Activated naive CD4-positive, alpha-beta T cell treated with anti-CD3 and anti-CD28 coated beads for 36 hours (primary cell): ENCODE results near the gene BEST4. TPM values are rescaled to one million over a fixed set of nuclear protein-coding genes. Genes with fewer than 3 reads are reported as not detected.

Experiments
- CTCF ChIA-PET: fragments of 350-600 bp; sonication (Branson Sonifier 250); formaldehyde crosslinking; loops from one replicate; lab custom pipeline; 2021; ENCODE audit warnings: antibody characterized with exemption; lab: Charles Lee
- DNase-seq: peaks from one replicate; pipeline ENCODE4 v3.0.0-alpha.2; 2020
- H3K27ac Mint-ChIP-seq: one replicate; pipeline ENCODE4 v1.8.0; 2021; ENCODE audit warnings: mild to moderate bottlenecking, mixed read lengths
- H3K27me3 Mint-ChIP-seq: one replicate; pipeline ENCODE4 v1.8.0; 2021; ENCODE audit warnings: low read depth, mixed read lengths
- H3K36me3 Mint-ChIP-seq: one replicate; pipeline ENCODE4 v1.8.0; 2021; ENCODE audit warnings: low read depth, mixed read lengths
- H3K4me1 Mint-ChIP-seq: one replicate; pipeline ENCODE4 v1.8.0; 2021; ENCODE audit warnings: low read depth, mixed read lengths
- H3K4me3 Mint-ChIP-seq: one replicate; pipeline ENCODE4 v1.8.0; 2021; ENCODE audit warnings: mild to moderate bottlenecking, moderate library complexity, mixed read lengths
- H3K9me3 Mint-ChIP-seq: one replicate; pipeline ENCODE4 v1.8.0; 2021; ENCODE audit warnings: mixed read lengths
- intact Hi-C: fragments of 100-400 bp; cut with micrococcal nuclease; formaldehyde crosslinking; loops from one replicate; pipeline ENCODE4 v1.15.1; 2023
- total RNA-seq, 2 experiments: library from RNA; stranded (reverse); gene quantifications; one replicate each; pipeline ENCODE4 v1.2.3, GENCODE V29; 2021

The BEST4 gene
- total RNA-seq, 2 experiments from 2014 or later = 0.74 to 0.79 TPM

DNA sequence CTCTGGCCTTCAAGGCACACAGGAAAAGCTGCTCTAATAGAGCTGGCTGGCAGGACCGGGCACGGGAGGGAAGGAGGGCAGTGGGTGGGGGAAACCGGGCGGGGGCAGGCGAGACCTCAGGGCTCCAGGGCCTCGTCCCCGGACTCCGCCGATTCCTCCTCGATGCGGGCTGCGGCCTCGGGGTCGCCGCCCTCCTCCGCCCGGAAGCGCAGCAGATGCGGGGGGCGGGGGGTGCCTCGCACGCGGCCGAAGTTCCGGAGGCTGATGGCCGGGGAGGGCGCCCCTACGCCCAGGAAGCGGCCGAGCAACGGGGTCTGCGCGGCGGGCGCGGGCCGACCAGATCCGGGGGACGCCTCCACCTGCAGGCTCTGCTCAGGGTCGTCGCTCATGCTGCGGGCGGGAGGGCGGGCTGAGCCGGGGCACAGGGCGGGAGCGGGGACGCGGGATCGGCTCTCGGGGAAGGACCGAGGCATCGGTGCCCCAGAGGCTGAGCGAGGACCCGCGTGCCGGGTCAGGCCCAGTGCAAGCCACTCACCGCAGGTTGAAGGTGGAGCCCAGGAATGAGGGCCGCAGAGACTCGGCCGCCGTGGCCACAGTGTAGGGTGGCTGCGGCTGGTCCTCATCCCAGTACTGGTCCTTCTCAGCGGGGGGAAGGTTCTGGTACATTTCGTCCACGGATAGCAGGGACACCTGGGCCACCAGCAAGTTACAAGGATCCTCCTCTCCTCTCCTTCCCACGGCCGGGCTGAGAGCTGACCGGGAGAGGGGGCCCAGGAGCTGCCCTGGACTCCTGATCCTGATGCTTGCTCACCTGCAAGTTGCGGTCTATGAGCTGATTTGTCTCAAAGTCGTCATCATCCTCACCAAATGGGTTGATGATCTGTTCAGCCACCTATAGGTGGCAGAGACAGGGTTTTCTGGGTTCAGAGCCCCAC is 3.6 kb downstream of the BEST4 start:
- CTCF ChIA-PET = interaction anchor here (0.7 to 3.9 kb wide), 11 partner anchors 9 to 227 kb away, joined by 3 to 28 read pairs (median 5); partner anchors contain the start of genes HECTD3, PLK3, RNU5D-1 and RPS8
- peaks cover 33% of the 10 kb centered on the region for H3K4me1 Mint-ChIP-seq
- H3K27me3 Mint-ChIP-seq = no peaks in the 10 kb centered on the region
- peak overlapping the region; percentile 72 for H3K4me3 Mint-ChIP-seq
- DNase-seq = peak; percentile 45
- H3K36me3 Mint-ChIP-seq = peaks cover 31% of the 10 kb centered on the region
- no peaks in the 10 kb centered on the region for H3K9me3 Mint-ChIP-seq
- H3K27ac Mint-ChIP-seq = peak overlapping the region; percentile 56
- intact Hi-C loops = loop anchor here (1.0 to 5.0 kb wide), 6 partner anchors 9 to 518 kb away; partner anchors contain the start of genes EIF2B3 and RPS8

DNA sequence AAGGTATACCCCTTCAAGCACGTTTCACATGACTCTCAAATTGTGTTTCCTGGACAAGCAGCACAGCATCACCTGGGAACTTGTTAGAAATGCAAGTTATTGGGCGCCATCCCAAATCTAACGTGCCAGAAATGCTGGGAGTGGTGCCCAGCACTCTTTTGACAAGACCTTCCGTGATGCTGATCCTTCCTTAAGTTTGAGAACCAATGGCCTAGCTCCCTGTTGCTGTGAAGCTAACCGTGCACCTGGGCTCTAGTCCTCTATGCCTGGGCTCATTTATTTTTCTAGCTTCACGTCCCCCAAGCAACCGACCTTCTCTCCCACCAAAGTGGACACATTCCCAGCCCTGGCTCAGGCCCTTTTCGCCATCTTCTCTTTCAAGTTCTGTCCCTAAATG is 4.3 kb downstream of the BEST4 start:
- H3K27me3 Mint-ChIP-seq = no peaks in the 10 kb centered on the region

DNA sequence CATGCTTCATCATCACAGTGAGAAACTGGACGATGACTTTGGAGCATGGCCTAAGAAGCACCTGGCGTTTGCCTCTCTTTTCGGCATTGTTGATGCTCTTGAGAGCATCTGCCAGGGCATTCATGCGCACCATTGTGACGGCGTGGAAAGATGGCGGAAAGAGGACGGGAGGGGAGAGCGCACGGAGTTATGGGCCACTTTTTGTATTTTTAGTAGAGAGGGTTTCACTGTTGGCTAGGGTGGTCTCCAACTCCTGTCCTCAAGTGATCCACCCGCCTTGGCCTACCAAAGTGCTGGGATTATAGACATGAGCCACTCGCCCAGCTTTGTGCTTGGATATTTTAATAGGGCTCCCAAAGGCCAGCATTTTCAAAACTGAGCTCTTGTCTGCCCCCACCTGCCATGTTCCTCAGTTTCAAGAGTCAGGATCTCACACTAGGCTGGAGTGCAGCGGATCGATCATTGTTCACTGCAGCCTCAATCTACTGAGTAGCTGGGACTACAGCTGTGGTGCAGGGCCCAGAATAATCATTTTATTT is 7.3 kb downstream of the BEST4 start:
- CTCF ChIA-PET = interaction anchor here (0.7 to 1.5 kb wide), 4 partner anchors 20 to 106 kb away, joined by 3 to 6 read pairs (median 4); partner anchors contain the start of genes ARMH1, PLK3 and TMEM53
- intact Hi-C loops = no loop called here
- DNase-seq = no peak
- Mint-ChIP-seq H3K4me3 (no peak overlapping the region), H3K36me3 (peaks cover 68% of the 10 kb centered on the region), H3K9me3 (no peaks in the 10 kb centered on the region), H3K27ac (no peak overlapping the region), H3K27me3 (no peaks in the 10 kb centered on the region), H3K4me1 (peaks cover 46% of the 10 kb centered on the region)

More for the DNA sequence above, 4.3 kb downstream of the BEST4 start:
- intact Hi-C loops = loop anchor here (1.0 to 2.0 kb wide), 4 partner anchors 8 to 63 kb away; partner anchors contain the start of gene RPS8
- no peak overlapping the region for H3K27ac Mint-ChIP-seq
- no peak for DNase-seq
- no peaks in the 10 kb centered on the region for H3K9me3 Mint-ChIP-seq
- peaks cover 38% of the 10 kb centered on the region for H3K36me3 Mint-ChIP-seq
- CTCF ChIA-PET = interaction anchor here (1.9 to 3.9 kb wide), 3 partner anchors 8 to 228 kb away, joined by 5 to 28 read pairs (median 9); partner anchors contain the start of genes HECTD3, RNU5D-1, RPS8 and UROD
- H3K4me1 Mint-ChIP-seq = peaks cover 37% of the 10 kb centered on the region
- H3K4me3 Mint-ChIP-seq = peak overlapping the region; percentile 62

DNA sequence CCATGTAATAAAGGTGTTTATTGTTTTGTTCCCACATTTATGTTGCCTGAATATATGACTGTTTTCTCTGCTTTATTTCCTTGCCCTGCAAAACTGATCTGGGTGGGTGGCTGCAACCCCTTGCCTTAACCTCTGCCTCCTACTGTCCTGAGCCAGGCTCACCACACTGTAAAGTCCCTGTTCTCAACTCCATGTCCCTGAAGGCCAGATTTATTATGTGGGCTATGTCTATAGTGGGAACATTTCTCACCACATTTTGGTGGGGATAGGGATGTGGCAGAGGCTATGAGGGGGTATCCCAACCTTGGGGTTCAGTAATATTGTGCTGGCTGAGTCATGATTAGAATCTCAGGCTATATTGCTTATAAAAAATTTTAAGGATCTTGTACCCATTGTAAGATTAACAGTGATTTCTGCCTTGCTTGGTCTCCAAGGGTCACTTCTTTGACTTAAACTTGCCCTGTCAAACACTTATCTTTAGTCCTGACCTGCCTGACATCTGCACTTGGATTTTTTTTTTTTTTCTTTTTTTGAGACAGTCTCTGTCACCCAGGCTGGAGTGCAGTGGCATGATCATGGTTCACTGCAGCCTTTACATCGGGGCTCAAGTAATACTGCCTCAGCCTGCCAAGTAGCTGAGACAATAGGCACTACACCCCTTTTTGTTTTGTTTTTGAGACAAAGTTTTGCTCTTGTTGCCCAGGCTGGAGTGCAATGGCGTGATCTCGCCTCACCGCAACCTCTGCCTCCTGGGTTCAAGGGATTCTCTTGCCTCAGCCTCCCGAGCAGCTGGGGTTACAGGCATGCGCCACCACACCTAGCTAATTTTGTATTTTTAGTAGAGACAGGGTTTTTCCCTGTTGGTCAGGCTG is 9.0 kb downstream of the BEST4 start:
- H3K9me3 Mint-ChIP-seq = no peaks in the 10 kb centered on the region
- DNase-seq = no peak
- H3K4me3 Mint-ChIP-seq = peak overlapping the region; percentile 95
- peaks cover 73% of the 10 kb centered on the region for H3K36me3 Mint-ChIP-seq
- H3K4me1 Mint-ChIP-seq = peaks cover 40% of the 10 kb centered on the region
- H3K27me3 Mint-ChIP-seq = no peaks in the 10 kb centered on the region
- CTCF ChIA-PET = no interaction called here
- H3K27ac Mint-ChIP-seq = peak overlapping the region; percentile 92
- intact Hi-C loops = no loop called here

DNA sequence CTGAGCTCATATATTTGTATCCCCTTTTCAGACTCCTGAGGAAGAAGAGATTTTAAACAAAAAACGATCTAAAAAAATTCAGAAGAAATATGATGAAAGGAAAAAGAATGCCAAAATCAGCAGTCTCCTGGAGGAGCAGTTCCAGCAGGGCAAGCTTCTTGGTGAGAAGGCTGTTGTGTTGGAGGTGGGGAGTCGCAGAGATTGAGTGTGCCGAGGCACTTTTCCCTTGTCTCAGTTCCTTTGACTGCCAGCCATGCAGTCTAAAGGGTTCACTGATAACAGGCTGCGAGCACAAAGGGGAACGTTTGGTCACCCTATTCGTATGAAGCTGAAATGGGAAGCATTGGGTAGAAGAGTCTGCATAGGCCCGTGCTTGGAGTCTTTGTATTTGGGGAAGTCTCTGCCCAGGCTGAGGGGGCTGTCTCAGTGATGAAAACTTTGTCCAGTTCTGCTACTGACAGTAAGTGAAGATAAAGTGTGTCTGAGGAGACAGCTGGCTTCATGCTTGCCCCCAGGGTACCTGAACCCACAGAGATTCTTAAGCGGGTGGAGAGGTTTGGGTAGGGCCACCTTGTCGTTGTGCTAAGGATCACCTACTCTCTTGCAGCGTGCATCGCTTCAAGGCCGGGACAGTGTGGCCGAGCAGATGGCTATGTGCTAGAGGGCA is 9.9 kb downstream of the BEST4 start:
- DNase-seq = no peak
- peak overlapping the region; percentile 92 for H3K27ac Mint-ChIP-seq
- peaks cover 36% of the 10 kb centered on the region for H3K4me1 Mint-ChIP-seq
- intact Hi-C loops = loop anchor here (2.0 kb wide), 1 partner anchor 23 kb away; the partner anchor contains the start of gene PLK3
- peaks cover 72% of the 10 kb centered on the region for H3K36me3 Mint-ChIP-seq
- H3K27me3 Mint-ChIP-seq = no peaks in the 10 kb centered on the region
- no peaks in the 10 kb centered on the region for H3K9me3 Mint-ChIP-seq
- CTCF ChIA-PET = interaction anchor here (4.3 kb wide), 1 partner anchor 46 kb away, joined by 21 read pairs; the partner anchor contains the start of gene RNU5D-1
- peak overlapping the region; percentile 95 for H3K4me3 Mint-ChIP-seq

DNA sequence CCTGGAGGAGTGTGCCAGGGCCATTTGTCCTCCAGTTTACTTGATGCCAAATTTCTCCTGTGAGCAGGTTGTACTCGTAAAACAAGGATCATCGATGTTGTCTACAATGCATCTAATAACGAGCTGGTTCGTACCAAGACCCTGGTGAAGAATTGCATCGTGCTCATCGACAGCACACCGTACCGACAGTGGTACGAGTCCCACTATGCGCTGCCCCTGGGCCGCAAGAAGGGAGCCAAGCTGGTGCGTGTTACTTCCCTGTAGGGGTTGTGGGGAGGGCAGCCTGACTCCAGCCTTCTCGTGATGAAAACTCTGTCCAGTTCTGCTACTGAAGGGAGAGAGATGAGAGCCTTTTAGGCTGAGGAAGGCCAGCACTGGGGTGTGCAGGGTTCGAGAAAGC is 10.4 kb downstream of the BEST4 start:
- CTCF ChIA-PET = interaction anchor here (3.4 to 4.3 kb wide), 2 partner anchors 8 to 46 kb away, joined by 21 to 28 read pairs; partner anchors contain the start of gene RNU5D-1

DNA sequence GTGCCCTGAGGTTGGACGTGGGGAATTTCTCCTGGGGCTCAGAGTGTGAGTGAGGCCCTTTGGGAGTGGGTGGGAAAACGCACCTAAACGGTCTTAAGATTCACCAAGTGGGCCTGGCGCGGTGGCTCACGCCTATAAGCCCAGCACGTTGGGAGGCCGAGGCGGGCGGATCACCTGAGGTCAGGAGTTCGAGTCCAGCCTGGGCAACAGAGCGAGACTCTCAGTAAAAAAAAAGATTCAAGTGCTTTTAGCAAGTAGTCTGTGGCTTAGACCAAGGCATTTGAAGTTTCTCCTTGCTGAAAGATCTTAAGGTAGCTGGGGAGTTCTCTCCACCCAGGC is 11.3 kb downstream of the BEST4 start:
- H3K27me3 Mint-ChIP-seq = no peaks in the 10 kb centered on the region
- DNase-seq = no peak
- peak overlapping the region; percentile 92 for H3K27ac Mint-ChIP-seq
- peaks cover 65% of the 10 kb centered on the region for H3K36me3 Mint-ChIP-seq
- intact Hi-C loops = loop anchor here (2.0 kb wide), 1 partner anchor 24 kb away; the partner anchor contains the start of gene PLK3
- CTCF ChIA-PET = interaction anchor here (0.7 to 4.3 kb wide), 3 partner anchors 8 to 737 kb away, joined by 3 to 28 read pairs (median 21); partner anchors contain the start of gene RNU5D-1
- peaks cover 36% of the 10 kb centered on the region for H3K4me1 Mint-ChIP-seq
- H3K4me3 Mint-ChIP-seq = peak overlapping the region; percentile 95
- H3K9me3 Mint-ChIP-seq = no peaks in the 10 kb centered on the region

More for the DNA sequence above, 10.4 kb downstream of the BEST4 start:
- Mint-ChIP-seq H3K4me3 (peak overlapping the region; percentile 95), H3K36me3 (peaks cover 70% of the 10 kb centered on the region), H3K9me3 (no peaks in the 10 kb centered on the region), H3K27ac (peak overlapping the region; percentile 92), H3K27me3 (no peaks in the 10 kb centered on the region), H3K4me1 (peaks cover 36% of the 10 kb centered on the region)
- intact Hi-C loops = loop anchor here (2.0 kb wide), 1 partner anchor 23 kb away; the partner anchor contains the start of gene PLK3
- no peak for DNase-seq

DNA sequence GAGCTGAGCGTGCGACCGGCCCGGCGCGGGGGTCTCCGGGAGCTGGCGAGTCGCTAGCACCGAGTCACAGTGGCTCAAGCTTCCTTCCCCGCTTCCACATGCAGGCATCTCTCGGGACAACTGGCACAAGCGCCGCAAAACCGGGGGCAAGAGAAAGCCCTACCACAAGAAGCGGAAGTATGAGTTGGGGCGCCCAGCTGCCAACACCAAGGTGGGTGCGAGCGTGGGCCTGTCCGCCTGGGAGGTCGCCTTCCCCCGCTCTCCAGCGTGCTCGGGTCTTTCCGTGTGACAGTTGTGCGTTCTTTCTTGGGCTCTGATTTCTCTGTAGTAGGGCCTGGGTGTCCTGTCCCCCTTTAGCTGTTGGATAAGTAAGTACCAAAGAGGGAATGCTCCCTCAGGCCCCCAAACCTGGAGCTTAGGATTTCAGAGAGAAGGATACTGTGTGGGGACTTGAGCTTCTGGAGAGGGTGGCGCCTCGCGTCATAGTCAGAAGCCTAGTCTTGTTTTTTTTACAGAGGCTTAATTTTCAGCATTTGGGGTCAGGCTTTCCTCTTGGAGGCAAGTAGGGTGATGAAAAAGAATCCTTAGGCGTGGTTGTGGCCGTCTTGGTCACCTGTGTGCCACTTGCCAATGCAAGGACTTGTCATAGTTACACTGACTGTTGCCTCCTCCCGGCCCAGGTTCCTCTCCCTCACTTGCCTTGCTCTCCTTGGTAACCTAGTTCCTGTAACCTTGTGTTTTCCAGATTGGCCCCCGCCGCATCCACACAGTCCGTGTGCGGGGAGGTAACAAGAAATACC is 11.8 kb downstream of the BEST4 start:
- Mint-ChIP-seq H3K36me3 (peaks cover 59% of the 10 kb centered on the region), H3K4me1 (peaks cover 35% of the 10 kb centered on the region), H3K27ac (peak overlapping the region; percentile 92), H3K27me3 (no peaks in the 10 kb centered on the region), H3K4me3 (peak overlapping the region; percentile 95), H3K9me3 (no peaks in the 10 kb centered on the region)
- CTCF ChIA-PET = interaction anchor here (0.6 to 4.3 kb wide), 7 partner anchors 9 to 78 kb away, joined by 3 to 28 read pairs (median 4); partner anchors contain the start of gene RNU5D-1
- intact Hi-C loops = loop anchor here (1.0 to 2.0 kb wide), 6 partner anchors 8 to 210 kb away; partner anchors contain the start of genes EIF2B3, KIF2C, PLK3 and RNU5D-1
- DNase-seq = peak; percentile 48

DNA sequence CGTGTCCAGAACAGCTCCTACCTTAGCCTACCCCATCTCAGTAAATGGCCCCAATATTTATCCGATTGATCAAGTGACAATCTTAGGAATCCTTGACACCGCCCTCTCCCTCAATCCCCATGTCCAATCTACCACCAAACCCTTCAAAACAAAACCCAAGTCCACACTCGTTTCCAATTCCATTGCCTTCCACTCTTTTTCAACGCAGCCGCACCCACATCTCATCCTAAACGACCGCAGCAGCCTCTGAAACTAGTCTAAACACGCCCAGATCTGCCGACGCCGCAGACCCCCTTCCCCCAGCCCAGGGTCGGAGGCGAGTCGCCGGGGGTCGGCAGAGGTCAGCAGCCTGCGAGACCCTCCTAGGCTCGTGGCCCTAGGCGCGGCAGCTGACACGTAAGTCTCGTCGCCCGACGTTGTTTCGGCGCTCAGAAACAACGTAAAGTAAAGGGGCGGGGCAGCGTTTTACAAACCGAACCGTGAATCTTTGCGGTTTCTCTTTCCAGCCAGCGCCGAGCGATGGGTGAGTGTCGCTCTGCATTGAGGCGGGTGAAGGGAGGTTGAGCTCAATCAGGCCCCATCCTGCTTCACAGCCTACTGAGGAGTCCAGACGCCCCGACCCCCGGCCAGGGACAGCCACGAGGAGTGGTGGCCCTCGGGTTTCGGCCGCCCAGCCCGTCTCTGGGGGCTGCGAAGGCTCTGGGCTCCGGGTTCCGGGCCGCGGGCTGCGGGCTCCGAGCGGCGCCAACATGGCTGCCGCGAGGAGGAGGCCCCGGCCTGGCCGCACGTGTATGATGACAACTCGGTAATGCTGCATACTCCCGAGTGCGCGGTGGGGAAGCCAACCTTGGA is 12.7 kb downstream of the BEST4 start, which contains the start of gene RPS8:
Gene RPS8, plus strand, starts transcription at position 463 of the 852 bp plus-strand sequence. Its CDS starts 57 bp downstream, at position 520.
- H3K36me3 Mint-ChIP-seq = peaks cover 52% of the 10 kb centered on the region

More for the DNA sequence above, 12.7 kb downstream of the BEST4 start, which contains the start of gene RPS8:
- CTCF ChIA-PET = interaction anchor here (0.6 to 4.3 kb wide), 8 partner anchors 10 to 79 kb away, joined by 3 to 28 read pairs (median 4); partner anchors contain the start of gene RNU5D-1
- peak; percentile 94 for DNase-seq
- intact Hi-C loops = loop anchor here (1.0 kb wide), 5 partner anchors 9 to 211 kb away; partner anchors contain the start of genes EIF2B3, KIF2C and RNU5D-1
- Mint-ChIP-seq H3K9me3 (no peaks in the 10 kb centered on the region), H3K27me3 (no peaks in the 10 kb centered on the region), H3K4me3 (peak within 1 kb of the TSS; percentile 95), H3K27ac (peak within 1 kb of the TSS; percentile 92), H3K4me1 (peaks cover 32% of the 10 kb centered on the region)
